ENCODE results near the gene BBS12. TPM values are rescaled to one million over a fixed set of nuclear protein-coding genes. Genes with fewer than 3 reads are reported as not detected.

BBS12 gene
- total RNA-seq, 1 donor from 2014 or later = 4.1 TPM

DNA sequence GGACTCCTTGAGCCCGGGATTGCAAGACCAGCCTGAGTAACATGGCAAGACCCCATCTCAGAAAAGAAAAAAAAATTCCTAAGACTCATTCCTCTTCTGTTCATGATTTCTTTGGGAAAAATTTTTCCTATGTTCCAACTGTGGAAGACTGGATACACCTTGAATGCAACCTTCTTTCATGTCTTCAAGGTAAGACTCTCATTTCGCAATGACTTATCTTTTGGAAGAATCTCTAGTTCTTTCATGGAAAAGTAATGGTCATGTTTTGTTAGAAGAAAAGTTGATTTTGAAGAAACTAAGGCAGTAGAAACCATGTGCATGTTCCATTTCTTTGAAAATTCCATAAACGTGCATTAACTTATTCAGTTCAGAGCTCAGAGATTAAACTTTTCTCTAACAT is 26.0 kb upstream of the BBS12 start:
- no peaks in the 10 kb centered on the region for H3K4me1 Mint-ChIP-seq
- H3K27me3 Mint-ChIP-seq (ENCODE audit: low read depth) = no peaks in the 10 kb centered on the region
- H3K27ac Mint-ChIP-seq (ENCODE audit: unreplicated experiment) = no peak overlapping the region
- no peak overlapping the region for H3K4me3 Mint-ChIP-seq
- H3K9me3 Mint-ChIP-seq = no peaks in the 10 kb centered on the region
- TF ChIP-seq, protein P1, sequence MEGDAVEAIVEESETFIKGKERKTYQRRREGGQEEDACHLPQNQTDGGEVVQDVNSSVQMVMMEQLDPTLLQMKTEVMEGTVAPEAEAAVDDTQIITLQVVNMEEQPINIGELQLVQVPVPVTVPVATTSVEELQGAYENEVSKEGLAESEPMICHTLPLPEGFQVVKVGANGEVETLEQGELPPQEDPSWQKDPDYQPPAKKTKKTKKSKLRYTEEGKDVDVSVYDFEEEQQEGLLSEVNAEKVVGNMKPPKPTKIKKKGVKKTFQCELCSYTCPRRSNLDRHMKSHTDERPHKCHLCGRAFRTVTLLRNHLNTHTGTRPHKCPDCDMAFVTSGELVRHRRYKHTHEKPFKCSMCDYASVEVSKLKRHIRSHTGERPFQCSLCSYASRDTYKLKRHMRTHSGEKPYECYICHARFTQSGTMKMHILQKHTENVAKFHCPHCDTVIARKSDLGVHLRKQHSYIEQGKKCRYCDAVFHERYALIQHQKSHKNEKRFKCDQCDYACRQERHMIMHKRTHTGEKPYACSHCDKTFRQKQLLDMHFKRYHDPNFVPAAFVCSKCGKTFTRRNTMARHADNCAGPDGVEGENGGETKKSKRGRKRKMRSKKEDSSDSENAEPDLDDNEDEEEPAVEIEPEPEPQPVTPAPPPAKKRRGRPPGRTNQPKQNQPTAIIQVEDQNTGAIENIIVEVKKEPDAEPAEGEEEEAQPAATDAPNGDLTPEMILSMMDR (conservative IDR thresholded peaks at IDR 0.05) = no peak
- H3K36me3 Mint-ChIP-seq (ENCODE audit: low read depth) = no peaks in the 10 kb centered on the region
- no peak for DNase-seq (ENCODE audit: low read depth, low spot score)

DNA sequence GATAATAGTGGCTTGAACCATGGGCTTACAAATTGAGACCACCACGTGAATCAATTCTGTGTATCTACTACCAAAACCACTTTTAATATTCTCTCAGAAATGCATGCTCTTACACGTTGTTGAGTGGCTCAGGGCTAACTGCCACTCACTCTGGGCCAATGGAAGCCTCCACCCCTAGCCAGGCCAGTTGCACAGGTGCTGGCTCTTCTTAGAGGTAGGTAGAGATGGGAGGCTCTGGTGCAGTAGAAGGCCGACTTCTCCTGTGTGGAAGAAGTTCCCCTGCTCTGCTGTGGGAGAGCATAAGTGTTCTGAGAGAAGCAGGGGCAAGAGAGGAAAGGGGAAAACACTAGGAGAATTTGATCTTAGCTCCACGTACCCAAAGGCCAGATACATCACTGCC is 25.0 kb upstream of the BBS12 start:
- TF ChIP-seq, protein P1 (conservative IDR thresholded peaks at IDR 0.05) = no peak
- Mint-ChIP-seq H3K36me3 (ENCODE audit: low read depth) (no peaks in the 10 kb centered on the region), H3K4me1 (no peaks in the 10 kb centered on the region), H3K27me3 (ENCODE audit: low read depth) (no peaks in the 10 kb centered on the region), H3K4me3 (no peak overlapping the region), H3K9me3 (no peaks in the 10 kb centered on the region), H3K27ac (ENCODE audit: unreplicated experiment) (no peak overlapping the region)
- no peak for DNase-seq (ENCODE audit: low read depth, low spot score)

DNA sequence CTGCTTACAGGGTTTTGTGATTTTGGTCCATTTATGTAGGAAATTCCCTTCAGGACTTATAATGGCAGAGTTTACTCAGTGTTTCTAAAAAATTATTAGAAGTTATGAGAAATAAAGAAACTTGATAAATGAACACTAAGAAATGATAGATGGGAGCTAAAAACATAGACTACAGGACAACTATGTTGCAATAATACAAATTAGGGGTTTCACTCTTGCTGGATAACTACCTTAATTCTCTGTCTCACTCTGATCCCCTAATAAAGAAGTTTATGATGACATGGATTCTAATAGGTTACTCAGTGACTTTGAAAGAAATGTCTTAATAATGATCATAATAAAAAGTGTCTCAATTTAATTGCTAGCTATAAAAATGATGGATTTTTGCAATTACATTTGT is 23.3 kb upstream of the BBS12 start:
- Mint-ChIP-seq H3K9me3 (no peaks in the 10 kb centered on the region), H3K4me1 (no peaks in the 10 kb centered on the region), H3K4me3 (no peak overlapping the region), H3K27ac (ENCODE audit: unreplicated experiment) (no peak overlapping the region), H3K36me3 (ENCODE audit: low read depth) (no peaks in the 10 kb centered on the region), H3K27me3 (ENCODE audit: low read depth) (no peaks in the 10 kb centered on the region)
- DNase-seq (ENCODE audit: low read depth, low spot score) = no peak
- TF ChIP-seq, protein P1 (conservative IDR thresholded peaks at IDR 0.05) = no peak

DNA sequence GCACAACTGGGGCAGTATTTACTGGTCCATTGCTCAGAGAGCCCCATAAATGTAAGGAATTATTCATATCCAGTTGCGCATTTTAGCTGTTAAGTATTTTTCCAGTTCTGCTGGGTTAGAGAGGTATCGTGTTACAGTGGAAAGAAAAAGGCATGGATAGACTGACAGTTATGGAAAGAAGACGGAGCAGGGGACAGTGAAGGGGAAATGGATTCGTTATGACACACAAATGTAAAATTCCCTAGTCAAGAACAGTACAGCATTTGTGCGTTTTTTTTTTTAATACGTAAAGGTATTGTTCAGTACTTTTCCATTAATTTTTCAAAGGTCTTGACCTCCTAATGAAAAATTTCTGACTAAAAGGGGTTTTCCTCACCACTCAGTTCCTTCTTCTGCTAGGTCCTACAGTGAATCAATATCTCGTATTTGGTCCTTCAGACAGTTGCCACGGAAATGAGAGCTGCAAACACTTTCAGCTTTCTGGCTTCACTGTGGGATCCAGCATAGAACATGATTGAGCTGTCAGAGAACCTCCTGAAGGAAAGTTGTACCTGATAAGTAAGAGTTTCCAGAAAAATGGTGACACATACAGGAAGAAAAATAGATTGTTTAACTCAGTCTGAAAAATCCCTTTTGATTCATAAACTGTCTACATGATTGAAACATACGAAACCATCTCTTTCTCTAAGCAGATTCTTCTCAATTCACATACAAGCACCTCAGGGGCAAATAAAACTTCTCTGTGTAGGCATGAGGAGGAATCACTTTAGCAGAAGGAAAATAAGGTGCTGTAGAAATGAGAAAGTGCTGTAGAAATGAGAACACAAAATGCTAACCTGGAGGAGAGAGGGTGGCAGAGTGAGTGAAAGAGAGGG is 21.8 kb upstream of the BBS12 start:
- Mint-ChIP-seq H3K9me3 (no peaks in the 10 kb centered on the region), H3K27ac (ENCODE audit: unreplicated experiment) (no peak overlapping the region), H3K4me1 (no peaks in the 10 kb centered on the region), H3K36me3 (ENCODE audit: low read depth) (no peaks in the 10 kb centered on the region), H3K4me3 (no peak overlapping the region), H3K27me3 (ENCODE audit: low read depth) (no peaks in the 10 kb centered on the region)
- no peak for DNase-seq (ENCODE audit: low read depth, low spot score)
- TF ChIP-seq, protein P1 (conservative IDR thresholded peaks at IDR 0.05) = no peak

DNA sequence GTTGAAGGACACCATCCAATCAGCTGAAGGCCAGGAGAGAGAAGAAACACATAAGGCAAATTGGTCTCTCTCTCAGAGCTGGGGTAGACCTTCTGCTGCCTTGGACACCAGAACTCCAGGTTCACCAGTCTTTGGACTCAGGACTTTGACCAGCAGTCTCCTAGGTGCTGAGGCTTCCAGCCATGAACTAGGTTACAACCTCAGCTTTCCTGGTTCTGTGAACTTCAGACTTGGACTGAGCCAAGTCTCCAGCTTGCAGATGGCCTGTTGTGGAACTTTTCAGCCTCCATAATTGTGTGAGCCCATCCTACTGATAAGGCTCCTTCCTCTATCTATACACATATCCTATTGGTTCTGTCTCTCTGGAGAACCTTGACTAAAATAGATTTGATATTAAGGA is 20.6 kb upstream of the BBS12 start:
- Mint-ChIP-seq H3K36me3 (ENCODE audit: low read depth) (no peaks in the 10 kb centered on the region), H3K27me3 (ENCODE audit: low read depth) (no peaks in the 10 kb centered on the region), H3K4me3 (no peak overlapping the region), H3K27ac (ENCODE audit: unreplicated experiment) (no peak overlapping the region), H3K4me1 (no peaks in the 10 kb centered on the region), H3K9me3 (no peaks in the 10 kb centered on the region)
- no peak for DNase-seq (ENCODE audit: low read depth, low spot score)
- TF ChIP-seq, protein P1 (conservative IDR thresholded peaks at IDR 0.05) = no peak
